H9 (cell line): ENCODE results near the gene ACOT11. TPM values are rescaled to one million over a fixed set of nuclear protein-coding genes. Genes with fewer than 3 reads are reported as not detected.

ENCODE experiments used
- DNase-seq: peaks from one replicate; pipeline ENCODE4 v3.0.0-alpha.2; 2017
- H2AFZ ChIP-seq: one replicate; pipeline ENCODE4 v1.6.1; 2013; ENCODE audit warnings: mild to moderate bottlenecking, low read length, control low read depth, moderate library complexity
- H2AK5ac ChIP-seq: 2 replicates; pipeline ENCODE4 v1.6.1; 2013; ENCODE audit warnings: low read length, control low read depth, mixed read lengths; ENCODE audit not compliant: insufficient read length
- H2BK120ac ChIP-seq: one replicate; pipeline ENCODE4 v1.6.1; 2013; ENCODE audit warnings: low read depth, mild to moderate bottlenecking, low read length, control low read depth, inconsistent platforms; ENCODE audit not compliant: poor library complexity, severe bottlenecking
- H2BK12ac ChIP-seq: 2 replicates; pipeline ENCODE4 v1.6.1; 2013; ENCODE audit warnings: low read length, control low read depth, mixed read lengths, low read depth; ENCODE audit not compliant: insufficient read length
- H2BK15ac ChIP-seq: 2 replicates; pipeline ENCODE4 v1.6.1; 2013; ENCODE audit warnings: low read depth, low read length, control low read depth
- H2BK20ac ChIP-seq: one replicate; pipeline ENCODE4 v1.6.1; 2013; ENCODE audit warnings: low read depth, mild to moderate bottlenecking, low read length, control low read depth, inconsistent platforms; ENCODE audit not compliant: poor library complexity, severe bottlenecking
- H2BK5ac ChIP-seq: 2 replicates; pipeline ENCODE4 v1.6.1; 2013; ENCODE audit warnings: low read length, control low read depth, mixed read lengths; ENCODE audit not compliant: insufficient read length
- H3K14ac ChIP-seq: 2 replicates; pipeline ENCODE4 v1.6.1; 2013; ENCODE audit warnings: low read length, control low read depth; ENCODE audit not compliant: insufficient read depth
- H3K18ac ChIP-seq: 2 replicates; pipeline ENCODE4 v1.6.1; 2013; ENCODE audit warnings: low read depth, mild to moderate bottlenecking, mixed read lengths, low read length, control low read depth; ENCODE audit not compliant: insufficient read length
- H3K23ac ChIP-seq: 2 replicates; pipeline ENCODE4 v1.6.1; 2013; ENCODE audit warnings: low read length, control low read depth, mixed read lengths, low read depth; ENCODE audit not compliant: insufficient read length
- H3K23me2 ChIP-seq: 2 replicates; pipeline ENCODE4 v1.6.1; 2013; ENCODE audit warnings: low read depth, mild to moderate bottlenecking, mixed read lengths, low read length, control low read depth; ENCODE audit not compliant: insufficient read length, poor library complexity, severe bottlenecking
- H3K27ac ChIP-seq: 2 replicates; pipeline ENCODE4 v1.5.1; 2013; ENCODE audit warnings: low read length, control low read depth, mixed read lengths, low read depth; ENCODE audit not compliant: insufficient read length
- H3K27me3 ChIP-seq: 2 replicates; pipeline ENCODE4 v1.6.1; 2013; ENCODE audit warnings: low read length, control low read depth, inconsistent platforms; ENCODE audit not compliant: insufficient read depth
- H3K4ac ChIP-seq: 2 replicates; pipeline ENCODE4 v1.6.1; 2013; ENCODE audit warnings: low read depth, mild to moderate bottlenecking, control low read depth, inconsistent platforms, low read length, moderate library complexity
- H3K4me1 ChIP-seq: 2 replicates; pipeline ENCODE4 v1.6.1; 2013; ENCODE audit warnings: low read length, control low read depth, inconsistent platforms; ENCODE audit not compliant: insufficient read depth
- H3K4me2 ChIP-seq: 2 replicates; pipeline ENCODE4 v1.6.1; 2013; ENCODE audit warnings: low read length, control low read depth, mixed read lengths; ENCODE audit not compliant: insufficient read length, insufficient read depth
- H3K56ac ChIP-seq: 2 replicates; pipeline ENCODE4 v1.6.1; 2013; ENCODE audit warnings: low read depth, mild to moderate bottlenecking, mixed read lengths, low read length, control low read depth; ENCODE audit not compliant: insufficient read length
- H3K79me1 ChIP-seq: 2 replicates; pipeline ENCODE4 v1.6.1; 2013; ENCODE audit warnings: low read depth, mild to moderate bottlenecking, moderate library complexity, low read length, control low read depth, inconsistent platforms; ENCODE audit not compliant: insufficient read depth, poor library complexity, severe bottlenecking
- H3K79me2 ChIP-seq: 2 replicates; pipeline ENCODE4 v1.6.1; 2013; ENCODE audit warnings: low read length, control low read depth, inconsistent platforms; ENCODE audit not compliant: insufficient read depth
- H3K9ac ChIP-seq: 2 replicates; pipeline ENCODE4 v1.6.1; 2013; ENCODE audit warnings: low read length, control low read depth, mixed read lengths; ENCODE audit not compliant: insufficient read length; ENCODE audit errors: extremely low read depth
- H3K9me3 ChIP-seq: one replicate; pipeline ENCODE4 v1.6.1; 2013; ENCODE audit warnings: low read depth, low read length, inconsistent platforms; ENCODE audit not compliant: control insufficient read depth
- H3T11ph ChIP-seq: one replicate; pipeline ENCODE4 v1.6.1; 2013; ENCODE audit warnings: mild to moderate bottlenecking, low read length, control low read depth, inconsistent platforms
- H4K20me1 ChIP-seq: one replicate; pipeline ENCODE4 v1.6.1; 2013; ENCODE audit not compliant: control insufficient read depth, insufficient read length, insufficient read depth
- H4K5ac ChIP-seq: 2 replicates; pipeline ENCODE4 v1.6.1; 2013; ENCODE audit warnings: low read depth, mild to moderate bottlenecking, mixed read lengths, low read length, control low read depth; ENCODE audit not compliant: insufficient read length
- H4K8ac ChIP-seq: replicated peaks from 2 replicates; pipeline ENCODE4 v1.6.1; 2013; ENCODE audit warnings: low read length, control low read depth, mixed read lengths, low read depth; ENCODE audit not compliant: insufficient read length
- H4K91ac ChIP-seq: 2 replicates; pipeline ENCODE4 v1.6.1; 2013; ENCODE audit warnings: low read depth, mild to moderate bottlenecking, moderate library complexity, mixed read lengths, low read length, control low read depth; ENCODE audit not compliant: insufficient read length
- H3K27ac Mint-ChIP-seq, 3 experiments: 2 replicates in 2 of 3; 3 replicates in 1 of 3; pipeline ENCODE4 v1.8.0; 2020 to 2021; ENCODE audit warnings: mixed read lengths in 3 of 3, mild to moderate bottlenecking in 1 of 3, moderate library complexity in 1 of 3
- H3K27me3 Mint-ChIP-seq: 2 replicates; pipeline ENCODE4 v1.8.0; 2021; ENCODE audit warnings: low read depth, mild to moderate bottlenecking, moderate library complexity, mixed read lengths
- H3K36me3 Mint-ChIP-seq, 3 experiments: 2 replicates in 2 of 3; 3 replicates in 1 of 3; pipeline ENCODE4 v1.8.0; 2020 to 2021; ENCODE audit warnings: low read depth in 3 of 3, mixed read lengths in 3 of 3; ENCODE audit not compliant: insufficient read depth in 1 of 3
- H3K4me1 Mint-ChIP-seq, 2 experiments: 2 replicates each; pipeline ENCODE4 v1.8.0; 2020; ENCODE audit warnings: mixed read lengths in 2 of 2
- H3K4me3 Mint-ChIP-seq, 2 experiments: 2 replicates in 1 of 2; 3 replicates in 1 of 2; pipeline ENCODE4 v1.8.0; 2020 to 2021; ENCODE audit warnings: mild to moderate bottlenecking in 2 of 2, mixed read lengths in 2 of 2, moderate library complexity in 1 of 2
- H3K9me3 Mint-ChIP-seq, 2 experiments: 2 replicates in 1 of 2; 3 replicates in 1 of 2; pipeline ENCODE4 v1.8.0; 2020; ENCODE audit warnings: mild to moderate bottlenecking in 2 of 2, mixed read lengths in 2 of 2, moderate library complexity in 1 of 2
- CTCF ChIP-seq: fragments of 200-600 bp; sonication (generic); conservative IDR thresholded peaks from 3 replicates; pipeline ENCODE4 v1.8.0; 2021; ENCODE audit warnings: antibody characterized with exemption, mild to moderate bottlenecking
- WGBS: extraction: QIAGEN DNeasy Blood & Tissue Kit; methylation state at CpG from one replicate; pipeline ENCODE4 v1.1.7; 2013; ENCODE audit warnings: missing lambda C conversion rate, low lambda C conversion rate, mixed read lengths; ENCODE audit not compliant: insufficient read length; ENCODE audit errors: extremely low coverage; 5-methylcytosine and 5-hydroxymethylcytosine counted together
- total RNA-seq: library from RNA; stranded (reverse); gene quantifications from 2 replicates; pipeline ENCODE4 v1.2.1, GENCODE V29; 2021

Gene ACOT11
- total RNA-seq, 1 experiment from 2014 or later = 4.0 TPM

DNA sequence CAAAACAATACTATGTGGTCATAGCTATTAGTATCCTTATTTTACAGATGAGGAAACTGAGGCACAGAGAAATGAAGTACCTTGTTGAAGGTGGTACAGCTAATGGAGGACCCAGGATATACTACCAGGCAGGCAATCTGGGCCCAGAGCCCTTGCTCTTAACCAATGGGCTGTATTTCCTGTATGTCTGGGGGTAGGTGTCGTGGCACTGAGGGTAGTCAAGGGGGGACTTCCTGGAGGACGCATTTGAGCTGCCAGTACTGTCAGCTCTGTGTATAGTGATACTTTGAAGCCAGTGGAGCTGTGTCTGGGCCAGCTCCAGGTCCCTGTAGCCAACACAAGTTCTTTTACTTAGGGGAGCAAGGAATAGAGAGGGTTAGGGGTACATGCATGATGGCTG is 40.3 kb downstream of the ACOT11 start:
- Histone ChIP-seq H2BK20ac (no peak overlapping the region), H3T11ph (no peak overlapping the region), H4K91ac (no peak overlapping the region), H3K9me3 (no peaks in the 10 kb centered on the region), H3K23me2 (no peaks in the 10 kb centered on the region), H3K79me1 (no peaks in the 10 kb centered on the region), H3K14ac (no peak overlapping the region), H3K18ac (no peak overlapping the region), H4K20me1 (no peaks in the 10 kb centered on the region), H3K79me2 (no peaks in the 10 kb centered on the region), H3K27ac (no peak overlapping the region), H3K4me2 (no peak overlapping the region), H2AK5ac (no peak overlapping the region), H3K23ac (no peak overlapping the region), H3K4ac (no peak overlapping the region), H3K27me3 (no peaks in the 10 kb centered on the region), H3K9ac (no peak overlapping the region), H2BK15ac (no peak overlapping the region), H2BK12ac (no peak overlapping the region), H2BK5ac (no peak overlapping the region), H4K5ac (no peak overlapping the region), H3K4me1 (no peaks in the 10 kb centered on the region; the same call in 1 of the 2 replicates), H4K8ac (no peak overlapping the region), H3K56ac (no peak overlapping the region), H2AFZ (no peak overlapping the region), H2BK120ac (no peak overlapping the region)
- Mint-ChIP-seq H3K4me1 (peaks cover 12 to 19% of the 10 kb centered on the region in 2 experiments), H3K4me3 (no peak overlapping the region; a peak in 1 of 5 replicates), H3K9me3 (no peaks in the 10 kb centered on the region), H3K27me3 (no peaks in the 10 kb centered on the region), H3K36me3 (no peaks in the 10 kb centered on the region), H3K27ac (peak overlapping the region in 1 of 3 experiments; percentile 53; a peak in 1 of 7 replicates)
- no peak for DNase-seq
- TF ChIP-seq CTCF = no peak
- WGBS = no CpG with 5 or more reads among the region's 2 CpGs
